K562 (cell line): ENCODE data around the gene NR3C1. TPM values are rescaled to one million over a fixed set of nuclear protein-coding genes. Genes with fewer than 3 reads are reported as not detected.

ENCODE experiments used
- BCL6 ChIP-seq: fragments of 250-450 bp; sonication (Bioruptor Pico); IDR thresholded peaks from 2 replicates; pipeline ENCODE4 v1.4.0; 2020
- BMI1 ChIP-seq: fragments of 150-350 bp; IDR thresholded peaks from 2 replicates; pipeline ENCODE4 v1.6.1; 2014; ENCODE audit warnings: low read length
- COPS2 ChIP-seq: fragments of 450-650 bp; conservative IDR thresholded peaks from 2 replicates; pipeline ENCODE4 v1.6.1; 2016; ENCODE audit warnings: mild to moderate bottlenecking, moderate library complexity
- DMBX1 ChIP-seq: fragments of 250-450 bp; sonication (Bioruptor Pico); IDR thresholded peaks from 2 replicates; pipeline ENCODE4 v1.8.0; 2022; ENCODE audit warnings: inconsistent platforms, mild to moderate bottlenecking, moderate library complexity, borderline replicate concordance
- EP400 ChIP-seq: fragments of 450-650 bp; IDR thresholded peaks from 2 replicates; pipeline ENCODE4 v1.6.1; 2017; ENCODE audit warnings: antibody characterized with exemption, mild to moderate bottlenecking, moderate library complexity
- GTF2E2 ChIP-seq: fragments of 200-800 bp; sonication (Bioruptor generic); IDR thresholded peaks from 2 replicates; pipeline ENCODE4 v1.6.1; 2016; ENCODE audit warnings: missing genetic modification characterization, missing compliant biosample characterization
- KLF1 ChIP-seq: fragments of 450-650 bp; IDR thresholded peaks from 2 replicates; pipeline ENCODE4 v1.6.1; 2016; ENCODE audit warnings: missing genetic modification characterization, missing compliant biosample characterization
- U2AF2 ChIP-seq: fragments of 200-400 bp; formaldehyde crosslinking; optimal IDR thresholded peaks from 2 replicates; pipeline ENCODE3; 2017; ENCODE audit warnings: low read depth, mild to moderate bottlenecking, low read length
- ZNF12 ChIP-seq: sonication (generic); formaldehyde crosslinking; IDR thresholded peaks from 2 replicates; pipeline ENCODE4 v1.4.0; 2020; ENCODE audit warnings: mild to moderate bottlenecking, missing genetic modification reagents
- ZNF175 ChIP-seq: fragments of 200-800 bp; sonication (Bioruptor generic); IDR thresholded peaks from 2 replicates; pipeline ENCODE4 v1.6.1; 2016; ENCODE audit warnings: low read depth, mild to moderate bottlenecking, missing genetic modification characterization, missing compliant biosample characterization
- ZNF395 ChIP-seq: fragments of 200-800 bp; sonication (Bioruptor generic); IDR thresholded peaks from 2 replicates; pipeline ENCODE4 v1.6.1; 2017; ENCODE audit warnings: missing genetic modification characterization, missing compliant biosample characterization
- ZNF431 ChIP-seq: sonication (generic); formaldehyde crosslinking; IDR thresholded peaks from 2 replicates; pipeline ENCODE4 v1.8.0; 2022; ENCODE audit warnings: mild to moderate bottlenecking, missing genetic modification reagents
- ZNF57 ChIP-seq: fragments of 450-650 bp; formaldehyde crosslinking; IDR thresholded peaks from 2 replicates; pipeline ENCODE4 v1.4.0; 2020; ENCODE audit warnings: mild to moderate bottlenecking, moderate library complexity
- ZNF778 ChIP-seq: fragments of 450-650 bp; formaldehyde crosslinking; IDR thresholded peaks from 2 replicates; pipeline ENCODE4 v1.4.0; 2020; ENCODE audit warnings: mild to moderate bottlenecking, moderate library complexity
- polyA plus RNA-seq, 8 experiments: library from polyadenylated mRNA; depleted of rRNA in 4 of 8; stranded (reverse) in 5 of 8; unstranded in 3 of 8; fragments of >200 nt; fragmentation: Nextera tagmentation in 2 of 8; fragmentation: Illumina TruSeq in 1 of 8; extraction: Ambion mirVana in 2 of 8; extraction: Trizol in 1 of 8; gene quantifications; 2 replicates each; pipeline versions ENCODE4 v1.2.1 to v1.2.3, GENCODE V29; 2011 to 2014; ENCODE audit warnings: inconsistent platforms in 1 of 8, missing spikeins in 1 of 8
- total RNA-seq, 7 experiments: library from RNA; depleted of rRNA in 6 of 7; stranded (reverse); fragments of >200 nt in 6 of 7; fragmentation: Illumina TruSeq in 2 of 7; extraction: Trizol in 2 of 7; gene quantifications; 2 replicates each; pipeline versions ENCODE4 v1.2.1 to v1.2.3, GENCODE V29; 2011 to 2021; ENCODE audit warnings: low replicate concordance in 1 of 7
- TF ChIP-seq, protein P1 (sequence below), 3 experiments: IDR thresholded peaks in 2 of 3; conservative IDR thresholded peaks in 1 of 3; 2 replicates each; pipeline ENCODE4 v1.5.1; 2011 to 2012; ENCODE audit warnings: low read length in 3 of 3, mild to moderate bottlenecking in 3 of 3, control low read depth in 2 of 3, improper control_type of control experiment in 1 of 3, inconsistent platforms in 1 of 3, low read depth in 1 of 3, mixed read lengths in 1 of 3, moderate library complexity in 1 of 3; ENCODE audit not compliant: insufficient read depth in 2 of 3
- TF ChIP-seq, protein P2 (sequence below): fragments of 450-650 bp; IDR thresholded peaks from 2 replicates; pipeline ENCODE4 v1.6.1; 2017; ENCODE audit warnings: antibody characterized with exemption, mild to moderate bottlenecking
- TF ChIP-seq, protein P3 (sequence below): IDR thresholded peaks from 3 replicates; pipeline ENCODE4 v1.6.1; 2011; ENCODE audit warnings: borderline replicate concordance, mild to moderate bottlenecking, moderate library complexity; ENCODE audit not compliant: insufficient read length; ENCODE audit errors: extremely low read depth

The NR3C1 gene
- total and polyA plus RNA-seq, 9 of the 15 experiments (the other 6 are each of a cell fraction or from before 2014, with no cell fraction given) = 8.2 to 36.0 (median 15.0) TPM

GRCh38 chr5:143262393-143263174 is 140.9 kb downstream of the NR3C1 start (continued):
- TF ChIP-seq ZNF395 = 0 out of 2 replicates have a peak, but pooled peaks have one; percentile 69
- TF ChIP-seq ZNF431 (CRISPR knock-in tag) = no peak
- TF ChIP-seq, protein P1, sequence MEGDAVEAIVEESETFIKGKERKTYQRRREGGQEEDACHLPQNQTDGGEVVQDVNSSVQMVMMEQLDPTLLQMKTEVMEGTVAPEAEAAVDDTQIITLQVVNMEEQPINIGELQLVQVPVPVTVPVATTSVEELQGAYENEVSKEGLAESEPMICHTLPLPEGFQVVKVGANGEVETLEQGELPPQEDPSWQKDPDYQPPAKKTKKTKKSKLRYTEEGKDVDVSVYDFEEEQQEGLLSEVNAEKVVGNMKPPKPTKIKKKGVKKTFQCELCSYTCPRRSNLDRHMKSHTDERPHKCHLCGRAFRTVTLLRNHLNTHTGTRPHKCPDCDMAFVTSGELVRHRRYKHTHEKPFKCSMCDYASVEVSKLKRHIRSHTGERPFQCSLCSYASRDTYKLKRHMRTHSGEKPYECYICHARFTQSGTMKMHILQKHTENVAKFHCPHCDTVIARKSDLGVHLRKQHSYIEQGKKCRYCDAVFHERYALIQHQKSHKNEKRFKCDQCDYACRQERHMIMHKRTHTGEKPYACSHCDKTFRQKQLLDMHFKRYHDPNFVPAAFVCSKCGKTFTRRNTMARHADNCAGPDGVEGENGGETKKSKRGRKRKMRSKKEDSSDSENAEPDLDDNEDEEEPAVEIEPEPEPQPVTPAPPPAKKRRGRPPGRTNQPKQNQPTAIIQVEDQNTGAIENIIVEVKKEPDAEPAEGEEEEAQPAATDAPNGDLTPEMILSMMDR (IDR thresholded peaks at IDR 0.05 in 2 of 3, conservative IDR thresholded peaks at IDR 0.05 in 1 of 3; ENCODE audit: insufficient read depth in 2 of 3, low read depth in 1 of 3, low read length in 3 of 3) = no peak
- no peak for TF ChIP-seq U2AF2
- TF ChIP-seq GTF2E2 (tag) = peak; percentile 71; the same call in 1 of the 2 replicates
- peak; percentile 84; the same call in 1 of the 2 replicates for TF ChIP-seq DMBX1 (CRISPR knock-in tag)
- TF ChIP-seq, protein P2, sequence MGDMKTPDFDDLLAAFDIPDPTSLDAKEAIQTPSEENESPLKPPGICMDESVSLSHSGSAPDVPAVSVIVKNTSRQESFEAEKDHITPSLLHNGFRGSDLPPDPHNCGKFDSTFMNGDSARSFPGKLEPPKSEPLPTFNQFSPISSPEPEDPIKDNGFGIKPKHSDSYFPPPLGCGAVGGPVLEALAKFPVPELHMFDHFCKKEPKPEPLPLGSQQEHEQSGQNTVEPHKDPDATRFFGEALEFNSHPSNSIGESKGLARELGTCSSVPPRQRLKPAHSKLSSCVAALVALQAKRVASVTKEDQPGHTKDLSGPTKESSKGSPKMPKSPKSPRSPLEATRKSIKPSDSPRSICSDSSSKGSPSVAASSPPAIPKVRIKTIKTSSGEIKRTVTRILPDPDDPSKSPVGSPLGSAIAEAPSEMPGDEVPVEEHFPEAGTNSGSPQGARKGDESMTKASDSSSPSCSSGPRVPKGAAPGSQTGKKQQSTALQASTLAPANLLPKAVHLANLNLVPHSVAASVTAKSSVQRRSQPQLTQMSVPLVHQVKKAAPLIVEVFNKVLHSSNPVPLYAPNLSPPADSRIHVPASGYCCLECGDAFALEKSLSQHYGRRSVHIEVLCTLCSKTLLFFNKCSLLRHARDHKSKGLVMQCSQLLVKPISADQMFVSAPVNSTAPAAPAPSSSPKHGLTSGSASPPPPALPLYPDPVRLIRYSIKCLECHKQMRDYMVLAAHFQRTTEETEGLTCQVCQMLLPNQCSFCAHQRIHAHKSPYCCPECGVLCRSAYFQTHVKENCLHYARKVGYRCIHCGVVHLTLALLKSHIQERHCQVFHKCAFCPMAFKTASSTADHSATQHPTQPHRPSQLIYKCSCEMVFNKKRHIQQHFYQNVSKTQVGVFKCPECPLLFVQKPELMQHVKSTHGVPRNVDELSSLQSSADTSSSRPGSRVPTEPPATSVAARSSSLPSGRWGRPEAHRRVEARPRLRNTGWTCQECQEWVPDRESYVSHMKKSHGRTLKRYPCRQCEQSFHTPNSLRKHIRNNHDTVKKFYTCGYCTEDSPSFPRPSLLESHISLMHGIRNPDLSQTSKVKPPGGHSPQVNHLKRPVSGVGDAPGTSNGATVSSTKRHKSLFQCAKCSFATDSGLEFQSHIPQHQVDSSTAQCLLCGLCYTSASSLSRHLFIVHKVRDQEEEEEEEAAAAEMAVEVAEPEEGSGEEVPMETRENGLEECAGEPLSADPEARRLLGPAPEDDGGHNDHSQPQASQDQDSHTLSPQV = peak; percentile 58; the same call in 1 of the 2 replicates
- TF ChIP-seq BCL6 (CRISPR knock-in tag) = no peak
- TF ChIP-seq BMI1 = no peak
- no peak for TF ChIP-seq ZNF57
- TF ChIP-seq ZNF175 (CRISPR knock-in tag) = peak; percentile 93
- no peak for TF ChIP-seq COPS2
- TF ChIP-seq ZNF778 (CRISPR knock-in tag) = no peak
- peak; percentile 24; the same call in 1 of the 2 replicates for TF ChIP-seq EP400
- TF ChIP-seq KLF1 (tag) = no peak
- TF ChIP-seq, protein P3, sequence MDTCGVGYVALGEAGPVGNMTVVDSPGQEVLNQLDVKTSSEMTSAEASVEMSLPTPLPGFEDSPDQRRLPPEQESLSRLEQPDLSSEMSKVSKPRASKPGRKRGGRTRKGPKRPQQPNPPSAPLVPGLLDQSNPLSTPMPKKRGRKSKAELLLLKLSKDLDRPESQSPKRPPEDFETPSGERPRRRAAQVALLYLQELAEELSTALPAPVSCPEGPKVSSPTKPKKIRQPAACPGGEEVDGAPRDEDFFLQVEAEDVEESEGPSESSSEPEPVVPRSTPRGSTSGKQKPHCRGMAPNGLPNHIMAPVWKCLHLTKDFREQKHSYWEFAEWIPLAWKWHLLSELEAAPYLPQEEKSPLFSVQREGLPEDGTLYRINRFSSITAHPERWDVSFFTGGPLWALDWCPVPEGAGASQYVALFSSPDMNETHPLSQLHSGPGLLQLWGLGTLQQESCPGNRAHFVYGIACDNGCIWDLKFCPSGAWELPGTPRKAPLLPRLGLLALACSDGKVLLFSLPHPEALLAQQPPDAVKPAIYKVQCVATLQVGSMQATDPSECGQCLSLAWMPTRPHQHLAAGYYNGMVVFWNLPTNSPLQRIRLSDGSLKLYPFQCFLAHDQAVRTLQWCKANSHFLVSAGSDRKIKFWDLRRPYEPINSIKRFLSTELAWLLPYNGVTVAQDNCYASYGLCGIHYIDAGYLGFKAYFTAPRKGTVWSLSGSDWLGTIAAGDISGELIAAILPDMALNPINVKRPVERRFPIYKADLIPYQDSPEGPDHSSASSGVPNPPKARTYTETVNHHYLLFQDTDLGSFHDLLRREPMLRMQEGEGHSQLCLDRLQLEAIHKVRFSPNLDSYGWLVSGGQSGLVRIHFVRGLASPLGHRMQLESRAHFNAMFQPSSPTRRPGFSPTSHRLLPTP = no peak
- no peak for TF ChIP-seq ZNF12 (CRISPR knock-in tag)
